Measurements from ENCODE around the gene FBXO34.
A peak's percentile ranks its signal among the peaks of the same experiment; 100 is the strongest.

Gene FBXO34

GRCh38 chr14:55271572-55272298, 514 bp downstream of the FBXO34 start:
- DNase-seq (ENCODE audit: low read depth in 2 of 2, low spot score in 1 of 2) = peak; percentile 14 to 21

- no peak for DNase-seq (ENCODE audit: low read depth in 2 of 2, low spot score in 1 of 2)
These were observed 1.2 kb downstream of the FBXO34 start for GRCh38 chr14:55272387-55272786.

- DNase-seq (ENCODE audit: low read depth in 2 of 2, low spot score in 1 of 2) = no peak
These were observed 1.7 kb downstream of the FBXO34 start for GRCh38 chr14:55272922-55273321.

- DNase-seq (ENCODE audit: low read depth in 2 of 2, low spot score in 1 of 2) = no peak
These were observed 2.9 kb downstream of the FBXO34 start for GRCh38 chr14:55274146-55274545.

GRCh38 chr14:55274751-55275150, 3.5 kb downstream of the FBXO34 start:
- DNase-seq (ENCODE audit: low read depth in 2 of 2, low spot score in 1 of 2) = no peak

- no peak for DNase-seq (ENCODE audit: low read depth in 2 of 2, low spot score in 1 of 2)
These were observed 5.5 kb downstream of the FBXO34 start for GRCh38 chr14:55276736-55277135.

GRCh38 chr14:55277972-55278740, 6.9 kb downstream of the FBXO34 start:
- DNase-seq (ENCODE audit: low read depth in 2 of 2, low spot score in 1 of 2) = no peak

GRCh38 chr14:55279384-55279783, 8.2 kb downstream of the FBXO34 start:
- no peak for DNase-seq (ENCODE audit: low read depth in 2 of 2, low spot score in 1 of 2)

GRCh38 chr14:55281316-55281839, 10.2 kb downstream of the FBXO34 start:
- DNase-seq (ENCODE audit: low read depth in 2 of 2, low spot score in 1 of 2) = no peak

- no peak for DNase-seq (ENCODE audit: low read depth in 2 of 2, low spot score in 1 of 2)
These were observed 13.9 kb downstream of the FBXO34 start for GRCh38 chr14:55285048-55285652.

- DNase-seq (ENCODE audit: low read depth in 2 of 2, low spot score in 1 of 2) = no peak
These were observed 17.2 kb downstream of the FBXO34 start for GRCh38 chr14:55288439-55288838.

- no peak for DNase-seq (ENCODE audit: low read depth in 2 of 2, low spot score in 1 of 2)
These were observed 20.4 kb downstream of the FBXO34 start for GRCh38 chr14:55291480-55292081.

- no peak for DNase-seq (ENCODE audit: low read depth in 2 of 2, low spot score in 1 of 2)
These were observed 23.4 kb downstream of the FBXO34 start for GRCh38 chr14:55294603-55295002.

- no peak for DNase-seq (ENCODE audit: low read depth in 2 of 2, low spot score in 1 of 2)
These were observed 26.6 kb downstream of the FBXO34 start for GRCh38 chr14:55297611-55298499.

- DNase-seq (ENCODE audit: low read depth in 2 of 2, low spot score in 1 of 2) = no peak
These were observed 27.2 kb downstream of the FBXO34 start for GRCh38 chr14:55298500-55298822.

- no peak for DNase-seq (ENCODE audit: low read depth in 2 of 2, low spot score in 1 of 2)
These were observed 30.4 kb downstream of the FBXO34 start for GRCh38 chr14:55301437-55302121.

- no peak for DNase-seq (ENCODE audit: low read depth in 2 of 2, low spot score in 1 of 2)
These were observed 31.3 kb downstream of the FBXO34 start for GRCh38 chr14:55302367-55303124.

- no peak for DNase-seq (ENCODE audit: low read depth in 2 of 2, low spot score in 1 of 2)
These were observed 31.9 kb downstream of the FBXO34 start for GRCh38 chr14:55303125-55303499.

- DNase-seq (ENCODE audit: low read depth in 2 of 2, low spot score in 1 of 2) = no peak
These were observed 32.5 kb downstream of the FBXO34 start for GRCh38 chr14:55303691-55304145.

All from stimulated activated CD8-positive, alpha-beta memory T cell treated with anti-CD3 and anti-CD28 coated beads, Interleukin-4, amount 100 ng/mL, for 1 hour (primary cell).